Measurements from ENCODE around the gene ACTRT2. TPM values are rescaled to one million over a fixed set of nuclear protein-coding genes. Genes with fewer than 3 reads are reported as not detected.

Gene ACTRT2
- total and polyA plus RNA-seq, 2 experiments from 2014 or later = not detected

DNA sequence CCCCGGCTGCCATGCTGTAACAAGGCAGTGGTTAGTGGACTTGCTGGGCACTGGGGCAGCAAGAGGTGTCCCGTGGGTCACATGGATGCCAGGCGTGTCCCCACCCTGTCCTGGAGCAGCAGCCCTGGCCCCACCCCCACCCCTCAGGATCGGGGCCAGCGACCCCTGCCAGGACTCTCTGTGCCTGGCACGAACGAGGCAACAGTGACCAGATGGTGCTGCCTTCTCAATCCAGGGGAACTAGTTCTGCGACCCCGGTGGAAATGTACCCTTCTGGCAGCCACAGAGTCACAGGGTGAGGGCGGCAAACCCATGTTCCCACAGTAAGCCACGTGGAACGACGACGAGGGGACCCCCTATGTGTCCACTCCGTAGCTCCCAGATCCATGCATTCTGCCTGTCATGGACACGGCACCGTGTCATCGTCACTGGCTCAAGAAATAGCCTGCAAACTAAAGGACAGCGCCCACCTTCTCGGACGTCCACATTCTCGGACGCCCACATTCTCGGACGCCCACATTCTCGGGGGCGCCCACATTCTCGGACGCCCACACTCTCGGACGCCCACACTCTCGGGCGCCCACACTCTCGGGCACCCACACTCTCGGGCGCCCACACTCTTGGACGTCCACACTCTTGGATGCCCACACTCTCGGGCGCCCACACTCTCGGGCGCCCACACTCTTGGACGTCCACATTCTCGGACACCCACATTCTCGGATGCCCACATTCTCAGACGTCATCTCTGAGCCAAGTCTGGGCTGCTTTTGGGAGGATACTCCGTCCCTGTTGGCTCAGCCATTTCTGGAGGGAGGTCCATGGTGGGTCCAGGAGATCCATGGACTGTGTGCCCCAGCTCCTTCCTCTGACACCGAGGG is 19.6 kb upstream of the ACTRT2 start:
- H3K4me1 Mint-ChIP-seq = no peaks in the 10 kb centered on the region; the same call in 2 of the 3 replicates
- peaks cover 1% of the 10 kb centered on the region for H3K36me3 Mint-ChIP-seq (ENCODE audit: low read depth)
- Histone ChIP-seq H3K27ac (ENCODE audit: low read depth) (no peak overlapping the region), H2AFZ (no peak overlapping the region), H3K4me1 (ENCODE audit: insufficient read depth) (no peaks in the 10 kb centered on the region), H4K20me1 (replicated peaks; ENCODE audit: insufficient read depth) (no peaks in the 10 kb centered on the region), H3K4me3 (no peak overlapping the region), H3F3A (replicated peaks; ENCODE audit: low read depth) (no peaks in the 10 kb centered on the region), H3K79me2 (replicated peaks; ENCODE audit: insufficient read depth) (no peaks in the 10 kb centered on the region), H3K36me3 (ENCODE audit: insufficient read depth) (no peaks in the 10 kb centered on the region), H3K4me2 (no peak overlapping the region), H3K9me2 (ENCODE audit: insufficient read depth) (no peaks in the 10 kb centered on the region), H3K27me3 (ENCODE audit: insufficient read depth) (no peaks in the 10 kb centered on the region)
- peaks cover 84% of the 10 kb centered on the region for H3K9me3 Mint-ChIP-seq
- H3K4me3 Mint-ChIP-seq = no peak overlapping the region
- DNase-seq (ENCODE audit: low spot score) (no peak), ATAC-seq (no peak)
- H3K27ac Mint-ChIP-seq = no peak overlapping the region
- TF ChIP-seq, protein P1, sequence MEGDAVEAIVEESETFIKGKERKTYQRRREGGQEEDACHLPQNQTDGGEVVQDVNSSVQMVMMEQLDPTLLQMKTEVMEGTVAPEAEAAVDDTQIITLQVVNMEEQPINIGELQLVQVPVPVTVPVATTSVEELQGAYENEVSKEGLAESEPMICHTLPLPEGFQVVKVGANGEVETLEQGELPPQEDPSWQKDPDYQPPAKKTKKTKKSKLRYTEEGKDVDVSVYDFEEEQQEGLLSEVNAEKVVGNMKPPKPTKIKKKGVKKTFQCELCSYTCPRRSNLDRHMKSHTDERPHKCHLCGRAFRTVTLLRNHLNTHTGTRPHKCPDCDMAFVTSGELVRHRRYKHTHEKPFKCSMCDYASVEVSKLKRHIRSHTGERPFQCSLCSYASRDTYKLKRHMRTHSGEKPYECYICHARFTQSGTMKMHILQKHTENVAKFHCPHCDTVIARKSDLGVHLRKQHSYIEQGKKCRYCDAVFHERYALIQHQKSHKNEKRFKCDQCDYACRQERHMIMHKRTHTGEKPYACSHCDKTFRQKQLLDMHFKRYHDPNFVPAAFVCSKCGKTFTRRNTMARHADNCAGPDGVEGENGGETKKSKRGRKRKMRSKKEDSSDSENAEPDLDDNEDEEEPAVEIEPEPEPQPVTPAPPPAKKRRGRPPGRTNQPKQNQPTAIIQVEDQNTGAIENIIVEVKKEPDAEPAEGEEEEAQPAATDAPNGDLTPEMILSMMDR (conservative IDR thresholded peaks at IDR 0.05; ENCODE audit: low read depth in 2 of 2) = no peak
- TF ChIP-seq ZNF331 (CRISPR knock-in tag; IDR thresholded peaks at IDR 0.05; ENCODE audit: low read depth) = no peak
- peaks cover 4% of the 10 kb centered on the region for H3K27me3 Mint-ChIP-seq (ENCODE audit: insufficient read depth, low read depth, poor library complexity)

DNA sequence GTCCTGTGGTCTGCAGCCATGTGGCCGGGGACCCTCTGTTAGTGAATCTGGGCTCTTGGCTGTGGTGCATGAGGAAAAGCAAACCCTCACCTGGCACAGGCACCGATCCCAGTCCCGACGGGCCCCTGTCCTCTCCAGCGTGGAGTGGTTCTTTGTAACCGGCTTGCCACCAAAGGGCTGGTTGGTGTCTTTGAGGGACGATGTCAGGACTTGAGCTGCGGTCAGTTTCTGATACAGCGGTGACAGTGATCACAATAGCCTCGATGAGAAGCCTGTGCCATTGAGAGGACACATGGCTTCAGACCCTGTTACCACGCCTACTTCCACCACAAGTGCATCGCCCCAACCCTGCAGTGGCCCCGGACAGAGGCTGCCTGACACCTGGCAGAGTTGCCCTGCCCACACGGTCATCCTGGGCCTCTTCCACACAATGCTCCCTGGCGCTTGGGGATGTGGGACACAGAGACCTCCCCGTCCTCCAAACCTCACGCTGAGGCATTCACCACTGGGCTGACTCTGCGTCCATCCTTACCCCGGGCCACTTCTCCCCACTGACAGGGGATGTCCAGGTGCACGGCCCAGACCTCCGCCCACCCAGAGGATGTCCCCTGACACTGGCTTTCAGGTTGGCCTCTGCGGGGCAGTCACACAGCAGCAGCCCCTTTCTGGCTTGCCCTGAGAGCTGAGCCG is 18.8 kb upstream of the ACTRT2 start:
- H2AFZ ChIP-seq = no peak overlapping the region
- DNase-seq (ENCODE audit: low spot score) (no peak), ATAC-seq (no peak)
- H3K9me2 ChIP-seq (ENCODE audit: insufficient read depth) = no peaks in the 10 kb centered on the region
- no peaks in the 10 kb centered on the region for H3K27me3 ChIP-seq (ENCODE audit: insufficient read depth)
- Mint-ChIP-seq H3K27ac (no peak overlapping the region), H3K9me3 (peaks cover 85% of the 10 kb centered on the region), H3K36me3 (ENCODE audit: low read depth) (peaks cover 5% of the 10 kb centered on the region), H3K4me1 (no peaks in the 10 kb centered on the region; the same call in 2 of the 3 replicates), H3K4me3 (no peak overlapping the region), H3K27me3 (ENCODE audit: insufficient read depth, low read depth, poor library complexity) (peaks cover 4% of the 10 kb centered on the region)
- no peak overlapping the region for H3K4me3 ChIP-seq
- no peaks in the 10 kb centered on the region for H4K20me1 ChIP-seq (replicated peaks; ENCODE audit: insufficient read depth)
- no peaks in the 10 kb centered on the region for H3F3A ChIP-seq (replicated peaks; ENCODE audit: low read depth)
- no peaks in the 10 kb centered on the region for H3K36me3 ChIP-seq (ENCODE audit: insufficient read depth)
- no peak overlapping the region for H3K27ac ChIP-seq (ENCODE audit: low read depth)
- no peaks in the 10 kb centered on the region for H3K79me2 ChIP-seq (replicated peaks; ENCODE audit: insufficient read depth)
- no peaks in the 10 kb centered on the region for H3K4me1 ChIP-seq (ENCODE audit: insufficient read depth)
- H3K4me2 ChIP-seq = no peak overlapping the region
- TF ChIP-seq CREB1 (CRISPR knock-in tag; IDR thresholded peaks at IDR 0.05; ENCODE audit: low read depth) (no peak), POLR2AphosphoS5 (IDR thresholded peaks at IDR 0.05; ENCODE audit: low read depth) (no peak), EZH2 (IDR thresholded peaks at IDR 0.05; ENCODE audit: low read depth, unreplicated experiment) (no peak), JUNB (IDR thresholded peaks at IDR 0.05; ENCODE audit: unreplicated experiment) (no peak), STAT1 (IDR thresholded peaks at IDR 0.05; ENCODE audit: unreplicated experiment) (no peak), ZNF114 (CRISPR knock-in tag; IDR thresholded peaks at IDR 0.05) (no peak), ZNF331 (CRISPR knock-in tag; IDR thresholded peaks at IDR 0.05; ENCODE audit: low read depth) (no peak), NANOG (IDR thresholded peaks at IDR 0.05; ENCODE audit: borderline replicate concordance) (no peak)
- TF ChIP-seq, protein P1 (conservative IDR thresholded peaks at IDR 0.05; ENCODE audit: low read depth in 2 of 2) = no peak
- TF ChIP-seq, protein P2, sequence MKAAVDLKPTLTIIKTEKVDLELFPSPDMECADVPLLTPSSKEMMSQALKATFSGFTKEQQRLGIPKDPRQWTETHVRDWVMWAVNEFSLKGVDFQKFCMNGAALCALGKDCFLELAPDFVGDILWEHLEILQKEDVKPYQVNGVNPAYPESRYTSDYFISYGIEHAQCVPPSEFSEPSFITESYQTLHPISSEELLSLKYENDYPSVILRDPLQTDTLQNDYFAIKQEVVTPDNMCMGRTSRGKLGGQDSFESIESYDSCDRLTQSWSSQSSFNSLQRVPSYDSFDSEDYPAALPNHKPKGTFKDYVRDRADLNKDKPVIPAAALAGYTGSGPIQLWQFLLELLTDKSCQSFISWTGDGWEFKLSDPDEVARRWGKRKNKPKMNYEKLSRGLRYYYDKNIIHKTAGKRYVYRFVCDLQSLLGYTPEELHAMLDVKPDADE (IDR thresholded peaks at IDR 0.05) = no peak
- TF ChIP-seq, protein P3, sequence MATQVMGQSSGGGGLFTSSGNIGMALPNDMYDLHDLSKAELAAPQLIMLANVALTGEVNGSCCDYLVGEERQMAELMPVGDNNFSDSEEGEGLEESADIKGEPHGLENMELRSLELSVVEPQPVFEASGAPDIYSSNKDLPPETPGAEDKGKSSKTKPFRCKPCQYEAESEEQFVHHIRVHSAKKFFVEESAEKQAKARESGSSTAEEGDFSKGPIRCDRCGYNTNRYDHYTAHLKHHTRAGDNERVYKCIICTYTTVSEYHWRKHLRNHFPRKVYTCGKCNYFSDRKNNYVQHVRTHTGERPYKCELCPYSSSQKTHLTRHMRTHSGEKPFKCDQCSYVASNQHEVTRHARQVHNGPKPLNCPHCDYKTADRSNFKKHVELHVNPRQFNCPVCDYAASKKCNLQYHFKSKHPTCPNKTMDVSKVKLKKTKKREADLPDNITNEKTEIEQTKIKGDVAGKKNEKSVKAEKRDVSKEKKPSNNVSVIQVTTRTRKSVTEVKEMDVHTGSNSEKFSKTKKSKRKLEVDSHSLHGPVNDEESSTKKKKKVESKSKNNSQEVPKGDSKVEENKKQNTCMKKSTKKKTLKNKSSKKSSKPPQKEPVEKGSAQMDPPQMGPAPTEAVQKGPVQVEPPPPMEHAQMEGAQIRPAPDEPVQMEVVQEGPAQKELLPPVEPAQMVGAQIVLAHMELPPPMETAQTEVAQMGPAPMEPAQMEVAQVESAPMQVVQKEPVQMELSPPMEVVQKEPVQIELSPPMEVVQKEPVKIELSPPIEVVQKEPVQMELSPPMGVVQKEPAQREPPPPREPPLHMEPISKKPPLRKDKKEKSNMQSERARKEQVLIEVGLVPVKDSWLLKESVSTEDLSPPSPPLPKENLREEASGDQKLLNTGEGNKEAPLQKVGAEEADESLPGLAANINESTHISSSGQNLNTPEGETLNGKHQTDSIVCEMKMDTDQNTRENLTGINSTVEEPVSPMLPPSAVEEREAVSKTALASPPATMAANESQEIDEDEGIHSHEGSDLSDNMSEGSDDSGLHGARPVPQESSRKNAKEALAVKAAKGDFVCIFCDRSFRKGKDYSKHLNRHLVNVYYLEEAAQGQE (IDR thresholded peaks at IDR 0.05; ENCODE audit: unreplicated experiment) = no peak

Data from GM23338 (cell line).